ENCODE measurements around the gene BROX. TPM values are rescaled to one million over a fixed set of nuclear protein-coding genes. Genes with fewer than 3 reads are reported as not detected.

BROX gene
- total RNA-seq, 1 donor from 2014 or later: 45.1 TPM

DNA sequence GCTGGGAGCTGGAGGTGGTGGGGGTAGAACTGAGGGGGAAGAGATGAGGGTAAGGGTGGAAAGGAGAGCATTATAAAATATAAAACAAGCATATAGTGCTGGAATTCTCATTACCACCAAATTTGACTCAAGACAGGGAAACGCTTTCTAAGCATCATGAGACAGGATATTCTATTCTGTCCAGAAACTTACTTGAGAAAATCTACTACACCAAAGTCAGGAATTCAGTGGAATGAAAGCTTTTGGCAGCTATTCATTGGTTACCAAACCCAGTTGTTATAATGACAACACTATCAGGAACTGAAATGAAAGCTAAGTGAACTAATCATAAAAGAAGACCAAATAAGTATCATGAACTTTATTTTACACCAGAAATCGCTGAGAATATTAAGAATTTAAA is 14.5 kb upstream of the BROX start:
- H3K4me3 Mint-ChIP-seq (ENCODE audit: unreplicated experiment): no peak overlapping the region

DNA sequence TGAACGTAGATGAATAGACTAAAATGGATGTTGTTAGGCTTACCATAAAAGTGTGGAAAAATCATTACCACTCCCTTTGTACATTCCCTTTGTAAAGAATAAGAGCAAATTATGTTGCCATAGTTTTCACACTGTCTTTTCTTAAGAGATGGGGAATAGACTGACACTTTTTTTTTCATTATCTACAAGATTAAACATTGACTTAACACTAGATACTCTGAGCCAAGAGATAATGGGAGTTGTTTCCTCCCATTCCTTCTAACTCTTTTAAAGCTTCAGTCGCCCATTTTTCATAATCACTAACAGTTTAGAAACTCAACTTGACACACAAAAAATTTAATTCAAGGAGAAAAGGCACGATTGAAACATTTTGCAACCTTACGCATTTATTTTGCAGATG is 10.2 kb upstream of the BROX start:
- TF ChIP-seq, protein P1, sequence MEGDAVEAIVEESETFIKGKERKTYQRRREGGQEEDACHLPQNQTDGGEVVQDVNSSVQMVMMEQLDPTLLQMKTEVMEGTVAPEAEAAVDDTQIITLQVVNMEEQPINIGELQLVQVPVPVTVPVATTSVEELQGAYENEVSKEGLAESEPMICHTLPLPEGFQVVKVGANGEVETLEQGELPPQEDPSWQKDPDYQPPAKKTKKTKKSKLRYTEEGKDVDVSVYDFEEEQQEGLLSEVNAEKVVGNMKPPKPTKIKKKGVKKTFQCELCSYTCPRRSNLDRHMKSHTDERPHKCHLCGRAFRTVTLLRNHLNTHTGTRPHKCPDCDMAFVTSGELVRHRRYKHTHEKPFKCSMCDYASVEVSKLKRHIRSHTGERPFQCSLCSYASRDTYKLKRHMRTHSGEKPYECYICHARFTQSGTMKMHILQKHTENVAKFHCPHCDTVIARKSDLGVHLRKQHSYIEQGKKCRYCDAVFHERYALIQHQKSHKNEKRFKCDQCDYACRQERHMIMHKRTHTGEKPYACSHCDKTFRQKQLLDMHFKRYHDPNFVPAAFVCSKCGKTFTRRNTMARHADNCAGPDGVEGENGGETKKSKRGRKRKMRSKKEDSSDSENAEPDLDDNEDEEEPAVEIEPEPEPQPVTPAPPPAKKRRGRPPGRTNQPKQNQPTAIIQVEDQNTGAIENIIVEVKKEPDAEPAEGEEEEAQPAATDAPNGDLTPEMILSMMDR (IDR thresholded peaks at IDR 0.05): no peak
- no peaks in the 10 kb centered on the region for H3K27me3 Mint-ChIP-seq (ENCODE audit: unreplicated experiment)
- peaks cover 9% of the 10 kb centered on the region for H3K9me3 Mint-ChIP-seq (ENCODE audit: unreplicated experiment)
- H3K36me3 Mint-ChIP-seq (ENCODE audit: unreplicated experiment): peaks cover 32% of the 10 kb centered on the region
- DNase-seq (ENCODE audit: extremely low spot score, unreplicated experiment): no peak
- H3K4me3 Mint-ChIP-seq (ENCODE audit: unreplicated experiment): no peak overlapping the region
- no peak overlapping the region for H3K27ac Mint-ChIP-seq (ENCODE audit: unreplicated experiment)
- peaks cover 6% of the 10 kb centered on the region for H3K4me1 Mint-ChIP-seq (ENCODE audit: unreplicated experiment)

More for the DNA sequence above, 14.5 kb upstream of the BROX start:
- peaks cover 2% of the 10 kb centered on the region for H3K4me1 Mint-ChIP-seq (ENCODE audit: unreplicated experiment)
- no peak for DNase-seq (ENCODE audit: extremely low spot score, unreplicated experiment)
- no peaks in the 10 kb centered on the region for H3K27me3 Mint-ChIP-seq (ENCODE audit: unreplicated experiment)
- H3K9me3 Mint-ChIP-seq (ENCODE audit: unreplicated experiment): no peaks in the 10 kb centered on the region
- H3K36me3 Mint-ChIP-seq (ENCODE audit: unreplicated experiment): peaks cover 23% of the 10 kb centered on the region
- no peak overlapping the region for H3K27ac Mint-ChIP-seq (ENCODE audit: unreplicated experiment)
- TF ChIP-seq, protein P1 (IDR thresholded peaks at IDR 0.05): no peak

DNA sequence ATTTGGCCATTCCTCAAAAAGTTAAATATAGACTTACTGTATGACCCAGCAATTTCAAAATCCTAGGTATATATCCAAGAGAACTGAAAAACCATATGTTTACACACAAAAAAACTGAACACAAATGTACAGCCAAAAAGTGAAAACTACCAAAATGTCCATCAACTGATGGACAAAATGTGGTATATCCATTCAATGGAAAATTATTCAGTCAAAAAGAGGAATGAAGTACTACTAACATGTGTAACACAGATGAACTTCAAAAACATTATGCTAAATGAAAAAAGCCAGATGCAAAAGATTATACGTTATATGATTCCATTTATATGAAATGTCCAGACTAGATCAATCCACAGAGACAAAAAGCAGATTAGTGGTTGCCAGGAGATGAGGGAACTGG is 8.1 kb upstream of the BROX start:
- no peaks in the 10 kb centered on the region for H3K27me3 Mint-ChIP-seq (ENCODE audit: unreplicated experiment)
- peaks cover 9% of the 10 kb centered on the region for H3K4me1 Mint-ChIP-seq (ENCODE audit: unreplicated experiment)
- TF ChIP-seq, protein P1 (IDR thresholded peaks at IDR 0.05): no peak
- H3K27ac Mint-ChIP-seq (ENCODE audit: unreplicated experiment): no peak overlapping the region
- H3K36me3 Mint-ChIP-seq (ENCODE audit: unreplicated experiment): peaks cover 29% of the 10 kb centered on the region
- no peak for DNase-seq (ENCODE audit: extremely low spot score, unreplicated experiment)
- peaks cover 9% of the 10 kb centered on the region for H3K9me3 Mint-ChIP-seq (ENCODE audit: unreplicated experiment)
- no peak overlapping the region for H3K4me3 Mint-ChIP-seq (ENCODE audit: unreplicated experiment)

DNA sequence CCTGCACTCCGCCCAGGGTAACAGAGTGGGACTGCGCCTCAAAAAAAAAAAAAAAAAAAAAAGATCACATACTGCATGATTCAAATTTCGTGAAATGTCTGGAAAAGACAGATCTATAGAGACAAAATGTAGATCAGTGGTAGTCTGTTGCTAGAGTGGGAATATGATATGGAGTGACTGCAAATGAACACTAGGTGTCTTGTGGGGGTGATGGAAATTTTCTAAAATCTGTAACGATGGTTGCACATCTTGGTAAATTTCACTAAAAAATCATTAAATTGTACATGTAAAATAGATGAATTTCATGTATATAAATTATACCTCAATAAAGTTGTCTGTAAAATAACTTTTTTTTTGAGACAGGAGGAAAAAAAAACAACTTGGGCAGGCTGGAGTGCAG is 5.5 kb upstream of the BROX start:
- Mint-ChIP-seq H3K4me3 (ENCODE audit: unreplicated experiment) (no peak overlapping the region), H3K36me3 (ENCODE audit: unreplicated experiment) (peaks cover 21% of the 10 kb centered on the region), H3K9me3 (ENCODE audit: unreplicated experiment) (peaks cover 9% of the 10 kb centered on the region), H3K27me3 (ENCODE audit: unreplicated experiment) (no peaks in the 10 kb centered on the region), H3K4me1 (ENCODE audit: unreplicated experiment) (peaks cover 29% of the 10 kb centered on the region), H3K27ac (ENCODE audit: unreplicated experiment) (no peak overlapping the region)
- TF ChIP-seq, protein P1 (IDR thresholded peaks at IDR 0.05): peak; percentile 15
- DNase-seq (ENCODE audit: extremely low spot score, unreplicated experiment): no peak

DNA sequence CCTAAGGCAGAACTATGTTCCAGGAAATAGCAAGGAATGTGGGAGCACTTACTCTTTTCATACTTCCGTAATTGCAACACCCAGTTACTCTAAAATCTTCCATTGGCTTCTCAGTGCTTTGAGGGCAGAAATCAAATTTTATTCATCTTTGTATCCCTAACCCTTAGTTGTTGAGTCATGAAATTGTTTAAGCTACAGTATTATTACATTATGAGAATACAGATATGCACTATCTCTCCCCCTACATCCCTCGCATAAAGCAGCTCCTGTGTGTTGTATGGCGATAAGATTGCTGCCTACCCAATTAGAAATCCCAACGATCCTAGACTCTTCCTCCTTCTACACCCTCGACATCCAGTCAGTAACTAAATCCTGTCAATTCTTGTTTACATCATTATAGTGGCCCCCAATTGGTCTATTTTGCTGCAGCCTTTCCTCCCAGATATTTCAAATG is 2.6 kb upstream of the BROX start:
- H3K27ac Mint-ChIP-seq (ENCODE audit: unreplicated experiment): no peak overlapping the region
- H3K36me3 Mint-ChIP-seq (ENCODE audit: unreplicated experiment): peaks cover 3% of the 10 kb centered on the region
- DNase-seq (ENCODE audit: extremely low spot score, unreplicated experiment): no peak
- TF ChIP-seq, protein P1 (IDR thresholded peaks at IDR 0.05): no peak
- H3K4me1 Mint-ChIP-seq (ENCODE audit: unreplicated experiment): peaks cover 38% of the 10 kb centered on the region
- H3K4me3 Mint-ChIP-seq (ENCODE audit: unreplicated experiment): no peak overlapping the region
- no peaks in the 10 kb centered on the region for H3K27me3 Mint-ChIP-seq (ENCODE audit: unreplicated experiment)
- no peaks in the 10 kb centered on the region for H3K9me3 Mint-ChIP-seq (ENCODE audit: unreplicated experiment)
